CD1c-positive myeloid dendritic cell (primary cell): ENCODE measurements around the gene FBP2.
A peak's percentile ranks its signal among the peaks of the same experiment; 100 is the strongest.
"Not testable (repeated sequence)": the region's sequence is repeated elsewhere in the genome, so short reads cannot be mapped to it uniquely, and the experiment has no call there.

Experiments
- DNase-seq: peaks from one replicate; pipeline ENCODE4 v3.0.0-alpha.2; 2016; ENCODE audit errors: extremely low spot score

Gene FBP2

GRCh38 chr9:94564279-94564678 is 29.3 kb downstream of the FBP2 start:
- not testable (repeated sequence) for DNase-seq

- DNase-seq, result no peak
Measured at GRCh38 chr9:94563548-94563947, 30.1 kb downstream of the FBP2 start.

DNA sequence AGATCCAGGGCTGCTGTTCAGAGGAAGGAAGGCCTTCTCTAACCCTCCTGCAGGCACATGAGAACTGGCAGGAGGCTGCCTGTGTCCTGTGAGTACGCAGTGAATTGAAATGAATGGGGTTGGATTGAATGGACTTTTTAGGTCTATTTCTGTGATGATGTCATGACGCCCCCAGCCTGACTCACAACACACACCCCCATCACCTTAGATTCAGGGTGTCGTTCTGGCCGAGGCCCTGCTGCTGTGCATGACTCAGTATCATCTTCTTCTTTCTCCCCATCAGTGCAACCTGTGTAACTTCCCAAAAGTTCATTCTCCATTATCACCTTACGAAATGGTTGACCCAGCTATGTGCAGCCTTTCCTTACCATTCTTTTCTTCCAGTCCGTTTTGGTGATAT is 33.4 kb downstream of the FBP2 start:
- DNase-seq, result no peak

- no peak for DNase-seq
Measured at GRCh38 chr9:94557376-94557775, 36.2 kb downstream of the FBP2 start.

DNA sequence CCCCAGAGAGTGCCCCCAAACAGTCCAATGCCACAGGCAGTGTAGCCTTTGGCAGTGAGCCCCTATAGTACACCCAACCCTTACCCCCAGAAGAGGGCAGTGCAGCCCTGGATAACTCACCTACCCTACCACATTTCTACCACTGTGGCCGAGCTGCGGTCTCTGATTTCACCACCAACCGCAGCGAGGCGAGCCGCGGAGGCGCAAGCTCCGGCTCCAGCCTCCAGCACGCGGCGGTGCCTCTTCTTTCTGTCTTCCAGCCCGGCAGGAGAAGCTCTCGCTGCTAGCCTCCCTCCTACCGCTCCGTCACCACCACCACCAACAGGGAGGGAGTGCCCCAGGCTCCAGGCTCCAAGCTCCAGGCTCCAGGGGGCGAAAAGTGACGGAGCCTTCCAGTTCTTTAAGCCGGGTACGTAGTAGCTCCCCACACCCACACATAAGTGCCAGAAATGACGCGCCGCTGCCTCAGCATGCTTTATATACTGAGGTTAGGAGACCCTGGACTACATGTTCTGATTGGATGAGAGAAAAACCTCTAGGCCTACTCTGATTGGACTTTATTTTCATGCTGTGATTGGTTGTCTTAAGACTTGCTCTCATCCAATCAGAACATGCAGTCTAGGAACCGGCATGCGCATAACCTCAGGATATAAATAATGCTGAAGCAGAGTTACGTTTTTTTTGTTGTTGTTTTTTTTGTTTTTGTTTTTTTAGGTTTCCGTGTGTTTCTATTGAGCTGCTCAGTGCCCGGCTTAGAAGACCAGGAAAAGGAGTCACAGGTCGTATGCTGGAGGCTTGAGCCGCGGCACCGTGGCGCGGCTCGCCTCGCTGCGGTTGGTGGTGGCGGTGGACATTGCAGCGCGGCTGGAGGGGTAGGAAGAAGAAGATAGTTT is 38.9 kb downstream of the FBP2 start, which contains the start of gene PCAT7:
Gene PCAT7, plus strand, starts transcription at position 645 of the 893 bp plus-strand sequence.
- DNase-seq, result peak; percentile 38

DNA sequence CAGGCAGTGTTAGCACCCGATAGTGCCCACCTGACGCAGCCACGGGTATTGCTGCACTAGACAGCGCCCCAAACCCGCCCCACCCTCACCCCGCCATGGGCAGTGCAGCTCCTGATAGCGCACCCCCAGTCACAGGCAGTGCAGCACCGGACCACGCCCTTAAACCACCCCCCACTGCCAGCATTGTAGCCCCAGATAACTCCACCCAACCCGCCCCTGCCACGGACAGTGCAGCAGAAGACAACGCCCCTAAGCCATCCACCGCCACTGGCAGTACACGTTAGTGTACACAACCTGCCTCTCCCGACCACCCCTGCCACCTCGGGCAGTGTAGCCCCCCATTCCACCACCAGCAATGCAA is 39.6 kb downstream of the FBP2 start:
- DNase-seq, result no peak

DNA sequence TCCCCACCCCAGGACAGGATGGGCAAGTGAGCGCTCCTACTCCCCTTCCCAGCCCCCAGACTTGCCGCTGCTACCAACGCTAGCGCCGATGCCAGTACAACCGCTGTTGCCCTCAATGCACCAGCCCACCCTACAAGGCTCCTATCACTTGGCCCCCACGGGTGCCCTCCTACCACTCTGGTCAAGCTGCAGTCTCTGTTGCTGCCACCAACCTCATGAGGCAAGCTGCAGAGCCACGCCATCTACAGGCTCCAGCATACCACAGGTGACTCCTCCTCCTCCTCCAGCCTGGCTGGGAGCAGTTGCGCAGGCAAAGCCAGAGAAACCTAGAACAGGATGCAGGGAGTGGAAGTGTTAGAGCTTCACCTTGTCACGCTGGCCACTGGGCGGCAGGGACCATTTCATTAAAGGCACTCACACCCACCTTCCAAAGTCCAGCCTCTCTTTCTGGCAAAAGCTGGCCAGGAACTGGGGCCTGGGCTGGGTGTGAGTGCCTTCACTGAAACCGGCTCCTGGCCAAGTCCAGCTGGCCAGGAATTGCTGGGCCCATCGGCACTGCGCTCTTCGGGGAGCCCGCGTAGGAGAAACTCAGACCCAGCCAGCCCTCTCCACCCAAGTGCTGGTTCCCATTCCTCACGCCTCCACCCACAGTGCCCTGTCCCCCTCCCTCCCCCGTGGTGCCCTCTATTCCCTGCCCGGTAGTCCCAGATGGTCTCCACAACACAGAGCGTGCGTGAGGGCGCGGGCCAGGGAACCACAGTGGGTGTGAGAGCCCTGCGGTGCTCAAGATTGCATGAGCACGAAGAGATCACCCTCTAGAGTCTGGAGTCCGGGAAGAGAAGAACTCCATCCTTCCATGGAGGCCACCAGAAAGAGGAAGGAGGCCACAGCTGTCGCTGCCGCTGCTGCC is 40.3 kb downstream of the FBP2 start:
- no peak for DNase-seq

DNA sequence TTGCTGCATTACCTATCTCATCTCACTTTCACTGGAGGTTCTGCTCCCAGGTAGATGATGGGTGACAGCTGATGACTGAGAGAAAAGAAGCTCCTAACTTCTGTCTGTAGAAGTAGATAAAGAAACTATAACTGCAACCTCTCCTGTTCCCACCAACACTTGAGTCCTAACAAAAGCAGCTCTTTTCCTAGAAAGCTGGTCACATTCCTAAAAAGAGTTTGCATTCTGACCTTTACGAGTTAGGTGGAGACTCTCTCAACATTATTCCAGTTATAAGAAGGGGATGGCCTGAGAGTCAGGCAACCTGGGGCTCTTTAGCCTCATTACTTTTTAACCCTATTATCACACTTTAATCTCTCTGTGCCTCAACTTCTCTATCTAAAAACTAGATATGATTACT is 47.7 kb downstream of the FBP2 start:
- no peak for DNase-seq

DNA sequence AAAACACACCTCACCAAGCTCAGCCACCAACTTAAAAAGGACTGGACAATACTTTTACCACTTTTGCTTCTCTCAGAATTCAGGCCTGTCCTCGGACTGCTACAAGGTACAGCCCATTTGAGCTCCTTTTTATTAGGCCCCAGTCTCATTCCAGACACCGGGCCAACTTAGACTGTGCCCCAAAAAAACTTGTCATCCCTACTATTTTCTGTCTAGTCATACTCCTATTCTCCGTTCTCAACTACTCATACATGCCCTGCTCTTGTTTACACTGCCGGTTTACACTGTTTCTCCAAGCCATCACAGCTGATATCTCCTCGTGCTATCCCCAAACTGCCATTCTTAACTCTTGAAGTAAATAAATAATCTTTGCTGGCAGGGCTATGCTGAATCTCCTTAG is 49.3 kb downstream of the FBP2 start:
- not testable (repeated sequence) for DNase-seq

DNA sequence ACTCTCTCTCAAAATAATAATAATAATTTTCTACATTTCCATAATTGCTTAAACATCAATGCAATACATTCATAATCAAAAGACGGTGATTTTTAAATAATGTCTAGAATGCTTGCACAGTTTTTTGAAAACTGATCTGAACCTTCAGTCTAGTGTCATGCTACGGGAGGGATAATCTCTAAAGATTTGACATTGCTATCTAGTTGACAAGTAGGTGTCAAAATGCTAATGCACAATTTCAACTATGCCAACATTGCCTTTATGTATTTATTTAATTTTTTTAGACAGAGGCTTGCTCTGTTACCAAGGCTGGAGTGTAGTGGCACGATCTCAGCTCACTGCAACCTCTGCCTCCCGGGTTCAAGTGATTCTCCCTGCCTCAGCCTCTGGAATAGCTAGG is 54.7 kb downstream of the FBP2 start:
- DNase-seq, result no peak

DNA sequence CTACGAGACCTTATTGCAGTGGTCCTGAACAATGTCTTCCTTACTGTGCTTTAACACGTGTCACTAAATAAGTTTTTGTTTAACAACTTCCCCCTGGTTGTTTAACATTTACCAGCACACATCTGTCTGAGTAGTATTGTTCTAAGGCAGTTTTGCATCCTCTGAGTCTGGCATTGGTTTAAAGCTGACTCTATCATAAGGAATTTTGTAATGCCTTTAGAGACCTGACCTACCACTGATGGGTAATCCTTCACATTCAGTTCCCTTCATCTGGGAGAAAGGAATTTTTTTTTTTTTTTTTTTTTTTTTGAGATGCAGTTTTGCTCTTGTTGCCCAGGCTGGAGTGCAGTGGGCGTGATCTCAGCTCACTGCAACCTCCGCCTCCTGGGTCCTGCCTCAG is 58.7 kb downstream of the FBP2 start:
- DNase-seq, result no peak

DNA sequence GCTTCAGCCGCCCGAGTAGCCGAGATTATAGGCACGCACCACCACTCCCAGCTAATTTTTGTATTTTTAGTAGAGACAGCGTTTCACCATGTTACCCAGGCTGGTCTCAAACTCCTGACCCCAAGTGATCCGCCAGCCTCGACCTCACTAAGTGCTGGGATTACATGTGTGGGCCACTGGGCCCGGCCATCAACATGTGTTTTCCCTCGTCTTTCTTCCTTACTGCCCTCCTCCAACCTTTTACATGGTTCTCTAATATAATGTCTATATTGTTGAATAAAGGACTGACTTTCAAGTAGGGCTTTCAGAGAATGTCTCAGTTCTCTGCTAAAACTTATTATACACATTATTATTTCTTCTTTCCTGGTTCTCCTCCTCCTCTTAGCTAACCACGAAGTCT is 60.0 kb downstream of the FBP2 start:
- DNase-seq, result no peak

DNA sequence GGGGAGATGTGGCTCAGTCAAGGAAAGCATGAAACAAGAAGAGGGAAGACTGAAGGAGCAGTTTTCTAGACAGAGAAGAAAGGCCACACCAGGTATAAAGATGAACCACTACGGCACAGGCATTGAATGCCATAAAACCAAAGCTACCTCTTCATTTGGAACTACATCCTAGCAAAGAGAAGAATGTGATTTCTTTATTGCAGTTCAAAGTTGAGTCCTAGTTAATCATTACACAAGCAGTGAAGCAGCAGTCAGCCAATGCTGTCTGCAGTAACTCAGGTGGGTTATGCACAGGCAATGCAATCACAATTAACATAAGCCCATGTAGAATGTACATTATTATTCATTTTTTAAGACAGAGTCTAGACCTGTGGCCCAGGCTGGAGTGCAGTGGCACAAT is 60.5 kb downstream of the FBP2 start:
- DNase-seq, result no peak

DNA sequence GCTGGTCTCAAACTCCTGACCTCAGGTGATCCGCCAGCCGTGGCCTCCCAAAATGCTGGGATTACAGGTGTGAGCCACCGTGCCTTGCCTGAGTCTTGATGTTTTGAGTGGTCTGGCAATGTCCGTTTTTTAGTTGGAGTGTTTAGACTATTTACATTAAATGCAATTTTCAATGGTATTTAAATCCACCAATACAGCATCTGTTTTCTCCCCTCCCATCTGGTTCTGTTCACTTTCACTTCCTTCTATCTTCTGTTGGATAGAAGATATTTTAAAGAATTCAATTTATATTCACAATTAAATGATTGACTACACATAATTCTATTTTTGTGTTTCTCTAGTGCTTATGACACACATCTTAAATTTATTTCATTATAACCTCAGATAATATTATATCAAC is 64.7 kb downstream of the FBP2 start:
- no peak for DNase-seq

GRCh38 chr9:94526951-94527350 is 66.7 kb downstream of the FBP2 start:
- no peak for DNase-seq

GRCh38 chr9:94526271-94526670 is 67.4 kb downstream of the FBP2 start:
- DNase-seq, result no peak

DNA sequence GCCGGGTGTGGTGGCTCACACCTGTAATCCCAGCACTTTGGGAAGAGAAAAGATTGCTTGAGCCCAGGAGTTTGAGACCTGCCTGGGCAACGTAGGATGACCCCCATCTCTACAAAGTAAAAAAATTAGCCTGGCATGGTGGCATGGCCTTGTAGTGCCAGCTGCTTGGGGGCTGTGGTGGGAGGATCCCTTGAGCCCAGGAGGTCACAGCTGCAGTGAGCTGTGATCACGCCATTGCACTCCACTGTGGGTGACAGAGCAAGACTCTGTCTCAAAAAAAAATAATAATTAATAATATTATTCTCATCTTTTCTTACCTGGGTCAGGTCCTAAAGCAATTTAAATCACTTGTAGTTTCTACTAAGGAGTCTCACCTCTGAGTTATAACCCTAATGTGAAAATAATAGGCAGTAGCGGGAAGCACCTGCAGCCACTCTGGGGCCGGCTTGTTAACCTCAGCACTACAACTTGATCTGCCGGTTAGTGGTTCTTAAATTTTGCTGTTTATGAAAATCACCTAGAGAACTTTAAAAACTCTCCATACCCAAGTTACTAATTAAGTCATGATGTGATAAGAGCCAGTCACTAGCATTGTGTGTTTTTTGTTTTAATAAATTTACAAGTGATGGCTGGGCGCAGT is 68.1 kb downstream of the FBP2 start:
- DNase-seq, result no peak

DNA sequence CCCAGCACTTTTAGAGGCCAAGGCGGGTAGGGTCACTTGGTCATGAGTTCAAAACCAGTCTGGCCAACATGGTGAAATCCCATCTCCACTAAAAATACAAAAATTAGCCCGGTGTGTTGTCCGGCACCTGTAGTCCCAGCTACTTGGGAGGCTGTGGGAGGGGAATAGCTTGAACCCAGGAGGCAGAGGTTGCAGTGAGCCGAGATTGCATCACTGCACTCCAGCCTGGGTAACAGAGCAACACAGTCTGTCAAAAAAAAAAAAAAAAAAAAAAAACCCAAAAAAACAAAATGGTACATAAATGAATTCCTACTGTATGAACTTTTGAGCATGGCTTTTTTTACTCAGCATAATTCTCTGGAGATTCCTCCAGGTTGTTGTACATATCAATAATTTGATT is 76.4 kb downstream of the FBP2 start:
- DNase-seq, result no peak

GRCh38 chr9:94514722-94515121 is 78.9 kb downstream of the FBP2 start:
- no peak for DNase-seq

DNA sequence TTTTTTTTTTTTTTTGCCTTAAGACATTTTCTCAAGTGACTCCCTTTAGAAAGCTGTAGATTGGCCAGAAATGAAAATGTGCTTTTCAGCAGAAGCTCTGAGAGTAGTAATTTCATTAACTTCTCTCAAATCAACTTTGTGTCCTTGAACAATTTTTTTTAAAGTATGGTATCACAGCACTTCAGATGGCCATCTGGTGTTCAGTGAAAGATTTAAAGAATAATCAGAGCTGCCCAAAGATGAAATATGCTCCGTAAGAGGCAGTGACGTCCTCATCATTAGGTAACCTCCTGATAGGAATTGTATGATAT is 81.7 kb downstream of the FBP2 start:
- DNase-seq, result no peak

GRCh38 chr9:94511134-94511954 is 82.3 kb downstream of the FBP2 start:
- DNase-seq, result no peak
